ENCODE measurements around the gene TTC3.
"Not testable (repeated sequence)": the region's sequence is repeated elsewhere in the genome, so short reads cannot be mapped to it uniquely, and the experiment has no call there.

TTC3 gene

DNA sequence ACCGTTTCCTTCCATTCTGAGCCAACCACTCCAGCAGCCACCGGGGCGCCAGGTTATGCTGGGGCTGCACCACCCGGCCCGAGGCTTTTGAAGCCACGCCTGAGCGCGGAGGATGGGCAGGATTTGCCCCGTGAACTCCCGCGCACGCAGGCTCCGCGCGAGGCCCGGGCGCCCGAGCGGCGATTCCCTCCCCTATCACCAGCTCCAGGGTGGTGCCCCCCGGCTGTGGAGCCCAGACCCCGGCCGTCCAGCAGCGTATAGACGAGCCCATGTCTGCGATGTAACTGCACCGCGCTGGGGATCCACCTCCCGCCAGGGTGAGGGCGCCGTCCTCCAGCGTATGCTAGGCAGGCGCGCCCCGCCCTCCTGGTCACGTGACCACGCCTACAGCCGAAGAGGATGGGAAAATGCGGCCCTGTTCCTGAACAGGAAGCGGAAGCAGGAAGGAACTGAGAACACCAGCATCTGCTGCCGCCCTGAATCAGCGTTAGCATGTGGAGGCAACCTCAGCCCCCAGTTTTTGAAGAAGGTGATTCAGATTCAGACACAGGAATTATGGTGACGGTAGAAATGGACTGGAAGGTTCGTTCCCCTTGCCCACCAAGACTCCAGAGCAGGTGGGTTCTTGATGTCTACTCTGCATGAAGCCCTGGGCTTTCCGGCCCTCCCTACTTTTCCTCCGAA, 148.1 kb downstream of the TTC3 start:
- peak; percentile 91 for DNase-seq (ENCODE audit: low read depth, low spot score)

DNA sequence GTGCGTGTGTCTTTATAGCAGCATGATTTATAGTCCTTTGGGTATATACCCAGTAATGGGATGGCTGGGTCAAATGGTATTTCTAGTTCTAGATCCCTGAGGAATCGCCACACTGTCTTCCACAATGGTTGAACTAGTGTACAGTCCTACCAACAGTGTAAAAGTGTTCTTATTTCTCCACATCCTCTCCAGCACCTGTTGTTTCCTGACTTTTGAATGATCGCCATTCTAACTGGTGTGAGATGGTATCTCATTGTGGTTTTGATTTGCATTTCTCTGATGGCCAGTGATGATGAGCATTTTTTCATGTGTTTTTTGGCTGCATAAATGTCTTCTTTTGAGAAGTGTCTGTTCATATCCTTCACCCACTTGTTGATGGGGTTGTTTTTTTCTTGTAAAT, 149.2 kb downstream of the TTC3 start:
- DNase-seq (ENCODE audit: low read depth, low spot score), result not testable (repeated sequence)

DNA sequence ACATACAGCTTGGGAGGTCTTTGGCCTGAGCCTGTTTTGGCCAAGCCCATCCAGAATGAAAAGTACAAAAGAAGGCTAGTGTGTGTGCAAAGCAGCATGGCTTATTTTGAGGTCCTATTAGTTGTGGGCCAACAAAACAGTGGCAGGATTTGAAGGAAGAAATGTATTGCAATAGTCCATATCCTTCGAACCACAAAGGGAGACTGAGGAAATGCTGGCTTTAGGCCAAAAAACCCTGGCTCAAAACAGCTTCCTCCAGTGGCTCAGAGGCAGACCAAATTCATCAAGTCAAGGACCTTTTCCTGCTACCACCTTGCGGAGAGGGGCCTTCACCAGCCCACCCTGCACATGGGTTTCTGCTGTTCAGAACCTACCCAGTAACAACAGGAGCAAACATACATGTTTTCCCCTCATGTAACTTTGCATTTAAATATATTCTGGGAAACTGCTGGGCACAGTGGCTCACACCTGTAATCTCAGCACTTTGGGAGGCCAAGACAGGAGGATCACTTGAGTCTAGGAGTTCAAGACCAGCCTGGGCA, 150.8 kb downstream of the TTC3 start:
- no peak for DNase-seq (ENCODE audit: low read depth, low spot score)

DNA sequence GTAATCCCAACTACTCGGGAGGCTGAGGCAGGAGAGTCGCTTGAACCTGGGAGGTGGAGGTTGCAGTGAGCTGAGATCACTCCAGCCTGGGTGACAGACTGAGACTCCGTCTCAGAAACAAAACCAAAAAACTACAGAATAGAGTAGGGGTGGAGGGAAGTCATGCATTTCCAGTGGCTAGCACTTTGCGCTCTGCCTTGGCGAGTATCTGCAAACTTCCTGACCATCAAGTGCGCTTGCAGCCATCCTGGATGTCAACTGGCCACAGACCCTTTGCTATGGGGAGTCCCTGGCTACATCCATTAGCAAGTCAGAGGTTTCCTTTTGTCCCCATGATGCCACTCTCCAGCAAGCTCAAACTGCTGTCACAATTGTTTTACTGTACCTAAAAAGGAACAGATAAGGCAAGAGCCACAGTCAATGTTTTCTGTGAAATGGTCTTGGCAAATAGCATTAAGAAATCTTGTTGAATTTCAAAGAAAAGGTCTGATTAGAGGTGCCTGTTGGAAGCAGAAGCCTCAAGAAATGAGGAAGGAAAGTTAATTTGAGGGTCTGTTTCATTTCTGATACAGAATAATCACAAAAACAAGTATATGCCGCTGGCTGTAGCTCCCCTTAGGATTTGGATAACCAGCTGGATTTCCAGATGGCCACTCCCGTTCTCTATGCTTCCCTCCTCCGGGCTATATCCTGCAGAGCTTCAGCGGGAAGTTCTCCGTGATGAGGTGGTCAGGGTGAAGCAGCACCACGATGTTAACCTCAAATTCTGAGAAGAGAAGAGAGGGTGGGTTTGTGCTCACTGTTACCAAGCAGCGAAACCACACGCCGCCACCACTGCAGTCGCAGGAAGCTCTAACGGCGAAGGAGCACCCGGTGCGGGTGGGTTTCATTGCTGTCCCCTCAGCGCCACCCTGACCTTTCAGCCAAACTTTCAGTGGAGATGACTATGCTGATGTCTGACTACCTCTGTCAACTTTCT, 152.1 kb downstream of the TTC3 start:
- no peak for DNase-seq (ENCODE audit: low read depth, low spot score)

DNA sequence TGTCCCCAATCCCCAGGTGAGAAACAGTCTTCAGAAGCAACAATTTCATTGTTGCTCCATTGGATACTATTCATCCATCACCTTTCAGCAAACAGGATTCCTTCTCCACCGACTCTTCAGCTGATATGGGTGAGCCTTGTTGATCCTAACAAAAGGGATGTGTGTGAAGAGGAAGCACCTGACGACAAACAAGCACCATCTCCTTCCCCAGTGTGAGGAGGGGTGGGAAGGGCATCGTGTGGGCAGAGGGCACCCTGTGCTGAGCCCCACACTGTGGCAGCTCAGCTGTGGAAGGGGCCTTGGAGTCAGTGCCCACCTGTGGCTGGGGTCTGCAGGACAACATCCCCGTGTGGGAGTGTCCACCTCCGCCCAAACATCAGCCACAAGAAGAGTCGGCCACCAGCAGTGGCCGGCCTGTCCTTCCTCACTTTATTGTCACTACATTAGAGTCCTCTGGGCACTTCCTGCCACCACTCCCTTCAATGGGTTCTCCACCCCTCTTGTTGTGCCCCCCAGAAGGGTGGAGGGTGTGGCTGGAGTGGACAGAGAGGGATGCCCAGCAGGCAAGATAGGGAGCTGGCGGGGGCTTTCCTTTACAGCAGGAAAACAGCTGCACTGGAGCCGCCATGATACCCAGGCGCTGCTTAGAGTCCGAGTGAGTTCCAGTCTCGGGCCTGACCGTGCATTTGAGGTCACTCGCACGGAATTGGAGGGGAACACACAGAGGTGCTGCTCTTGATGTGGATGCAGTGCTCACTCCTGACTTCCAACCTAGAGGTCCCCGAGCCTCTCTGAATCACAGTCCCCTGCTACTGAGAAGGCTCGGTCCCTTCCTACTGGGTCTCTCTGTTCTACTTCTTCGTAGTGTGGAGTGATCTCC, 153.2 kb downstream of the TTC3 start:
- no peak for DNase-seq (ENCODE audit: low read depth, low spot score)

DNA sequence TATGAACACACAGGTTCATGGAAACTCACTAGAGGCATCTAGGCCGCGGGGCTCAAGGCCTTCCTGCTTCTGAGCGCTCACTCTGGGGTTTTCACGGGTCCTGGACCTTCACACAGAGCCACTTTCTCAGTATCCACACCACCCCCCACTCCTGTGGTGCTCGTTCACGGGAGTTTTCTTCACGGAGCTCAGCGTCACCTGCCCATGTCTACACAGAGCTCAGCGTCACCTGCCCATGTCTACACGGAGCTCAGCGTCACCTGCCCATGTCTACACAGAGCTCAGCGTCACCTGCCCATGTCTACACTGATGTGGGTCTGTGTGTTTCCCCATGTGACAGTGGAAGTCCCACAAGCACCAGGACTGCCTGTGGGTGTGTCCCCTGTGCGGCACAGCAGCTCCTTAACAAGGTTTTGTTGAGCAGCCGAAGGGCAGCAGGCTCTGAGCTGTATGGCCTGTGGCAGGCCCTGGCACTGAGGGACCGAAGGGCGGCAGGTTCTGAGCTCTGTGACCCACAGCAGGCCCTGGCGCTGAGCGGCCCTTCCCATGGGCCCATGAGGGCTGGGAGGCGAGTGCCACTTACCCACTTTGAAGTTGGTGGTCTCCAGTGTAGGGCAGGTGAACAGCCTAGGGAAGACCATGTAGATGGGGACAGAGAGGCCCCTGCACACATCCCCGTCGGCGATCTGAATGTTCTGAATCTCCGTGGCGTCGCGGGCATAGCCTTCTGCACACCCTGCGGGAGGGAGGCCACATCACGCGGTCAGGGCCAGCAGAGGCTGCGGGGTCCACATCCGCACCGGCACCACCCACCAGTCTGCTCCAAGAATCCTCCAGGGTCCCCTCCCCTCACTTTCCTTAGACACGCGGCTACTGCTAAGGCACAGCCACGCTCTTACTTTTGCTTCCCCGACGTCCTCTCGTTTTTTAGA, 154.3 kb downstream of the TTC3 start:
- no peak for DNase-seq (ENCODE audit: low read depth, low spot score)

DNA sequence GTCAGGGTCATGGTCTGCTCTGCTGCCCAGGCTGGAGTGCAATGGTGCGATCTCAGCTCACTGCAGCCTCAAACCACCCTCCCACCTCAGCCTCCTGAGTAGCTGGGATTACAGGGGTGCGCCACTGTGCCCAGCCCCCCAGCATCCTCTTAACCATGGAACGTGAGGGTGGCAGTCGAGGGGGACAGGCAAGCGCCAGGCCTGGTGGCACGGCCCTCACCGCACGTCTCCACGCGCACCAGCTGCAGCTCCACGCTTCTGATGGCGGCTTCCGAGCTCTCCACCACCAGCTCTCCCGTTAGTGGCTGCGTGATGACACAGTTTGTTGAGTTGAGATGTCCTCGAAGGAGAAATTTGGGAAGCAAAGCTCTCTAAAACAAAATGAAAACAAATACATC, 154.9 kb downstream of the TTC3 start:
- no peak for DNase-seq (ENCODE audit: low read depth, low spot score)

DNA sequence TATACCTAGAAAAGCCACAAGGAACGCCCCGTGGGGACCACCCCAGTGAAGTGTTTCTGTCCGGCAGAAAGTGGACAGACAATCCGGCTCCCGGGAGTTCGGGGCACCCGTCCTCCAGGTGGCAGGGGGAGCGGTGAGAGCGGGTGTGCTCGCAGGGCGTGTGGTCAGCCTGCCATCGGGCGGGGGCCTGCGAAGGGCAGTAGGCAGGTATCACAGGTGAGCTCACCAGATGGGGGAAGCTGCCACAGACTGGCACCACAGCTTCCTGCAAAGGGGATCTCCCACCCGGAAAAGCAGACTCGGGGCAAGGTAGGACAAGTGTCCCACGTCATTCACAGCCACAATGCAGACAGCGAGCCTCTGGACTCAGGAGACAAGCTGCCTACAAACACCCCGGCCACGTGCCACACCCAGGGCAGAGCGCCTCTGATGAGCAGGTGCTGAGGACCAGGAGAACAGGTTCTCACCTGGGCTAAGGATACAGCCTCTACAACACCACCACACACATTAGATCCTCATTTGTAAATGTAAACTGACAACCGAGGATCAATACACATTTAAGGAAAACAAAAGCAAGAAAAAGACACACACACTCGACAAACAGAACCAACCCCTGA, 157.7 kb downstream of the TTC3 start:
- DNase-seq (ENCODE audit: low read depth, low spot score), result no peak

DNA sequence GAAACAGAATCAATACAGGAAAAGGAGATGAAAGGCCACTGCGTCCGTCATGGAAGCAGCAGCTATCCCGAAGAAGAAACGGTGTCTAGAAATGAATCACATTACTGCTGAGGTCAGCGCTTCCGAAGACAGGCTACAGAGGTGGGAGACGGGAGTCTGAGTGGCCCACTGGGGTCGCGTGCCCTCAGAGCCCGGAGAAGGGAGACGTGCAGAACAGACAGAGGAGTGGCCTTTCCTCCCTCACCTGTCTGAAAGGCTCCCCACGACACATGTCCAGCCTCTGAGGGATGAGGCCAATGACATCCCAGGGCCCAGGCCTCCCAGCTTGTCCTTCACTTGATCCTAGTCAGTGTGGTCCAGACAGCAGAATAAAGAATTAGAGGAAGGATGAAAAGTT, 158.2 kb downstream of the TTC3 start:
- no peak for DNase-seq (ENCODE audit: low read depth, low spot score)

DNA sequence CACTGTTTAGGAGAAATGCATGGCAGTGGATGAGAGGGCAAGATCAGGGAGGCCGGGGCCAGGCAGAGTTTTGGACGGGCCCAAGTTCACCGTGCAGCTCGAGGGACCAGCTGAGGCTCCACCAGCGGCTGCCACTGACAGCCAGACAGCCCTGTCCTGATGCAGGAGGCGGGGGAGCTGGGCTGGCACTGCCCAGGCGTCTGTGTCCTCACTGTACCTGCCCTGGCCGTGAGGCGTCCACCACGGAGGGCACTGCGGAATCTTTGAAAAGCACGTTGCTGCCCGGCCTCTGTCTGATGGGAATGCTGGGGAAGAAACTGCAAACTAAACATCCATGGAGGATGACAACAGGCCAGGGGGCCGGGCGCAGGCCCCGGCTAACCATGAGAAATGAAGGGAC, 158.6 kb downstream of the TTC3 start:
- no peak for DNase-seq (ENCODE audit: low read depth, low spot score)

DNA sequence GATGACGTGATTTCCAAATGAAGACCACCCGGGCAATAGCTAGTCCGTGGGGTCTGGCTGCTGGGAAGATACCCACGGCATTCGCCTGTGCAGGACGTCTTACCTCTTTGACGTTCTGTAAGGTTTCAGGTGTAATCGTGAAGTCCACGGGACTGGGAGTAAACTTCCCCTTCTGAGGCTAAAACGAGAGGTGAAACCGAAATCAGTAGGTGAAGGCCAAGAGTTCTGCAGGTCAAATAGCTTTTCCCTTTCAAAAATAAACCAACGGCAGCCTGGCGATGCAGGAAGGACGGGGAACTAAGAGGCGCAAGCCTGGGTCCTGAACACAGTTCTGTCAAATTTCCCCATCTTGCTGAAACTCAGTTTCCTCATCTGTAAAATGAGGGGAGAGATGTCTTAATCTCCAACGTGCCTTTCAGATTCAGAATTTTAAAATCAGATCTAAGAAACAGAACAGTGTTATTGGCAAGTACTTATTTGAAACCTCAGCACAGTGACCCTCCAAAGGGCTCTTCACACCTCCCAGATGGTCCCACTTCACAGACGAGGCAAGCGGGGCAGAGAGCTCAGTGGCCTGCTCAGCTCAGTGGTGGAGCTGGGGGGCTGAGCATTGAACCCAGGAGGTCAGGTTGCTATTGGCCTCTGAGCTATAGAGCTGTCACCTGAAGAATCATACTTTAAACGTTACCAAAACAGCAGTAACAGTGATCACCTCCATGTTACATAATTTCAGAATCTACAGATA, 159.4 kb downstream of the TTC3 start:
- DNase-seq (ENCODE audit: low read depth, low spot score), result no peak

DNA sequence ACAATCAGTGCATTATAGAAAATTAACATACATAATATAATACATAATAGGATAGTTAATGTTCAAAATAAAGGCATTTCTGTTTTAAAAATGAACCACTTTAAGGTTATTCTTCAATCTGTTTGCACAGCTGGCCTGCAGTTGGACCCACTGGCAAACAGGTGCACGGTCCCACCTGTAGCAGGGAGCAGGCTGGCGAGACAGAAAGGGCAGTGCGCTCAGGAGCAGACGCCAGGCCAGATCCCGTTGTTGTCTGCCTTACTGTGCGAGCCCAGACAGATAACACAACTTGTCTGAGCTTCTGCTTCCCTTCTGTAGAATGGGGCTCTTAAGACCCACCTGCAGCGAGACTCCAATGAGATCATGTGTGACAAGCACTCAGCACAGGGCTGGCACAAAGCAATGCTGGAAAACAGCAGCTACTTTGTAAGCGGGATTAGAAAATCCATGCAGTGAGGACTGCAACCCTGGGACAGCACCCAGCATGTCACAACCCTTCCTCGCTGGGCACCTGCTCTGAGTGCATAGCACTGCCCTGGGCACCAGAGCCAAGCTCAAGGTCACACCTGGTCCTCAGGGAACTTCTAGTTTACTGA, 160.6 kb downstream of the TTC3 start:
- DNase-seq (ENCODE audit: low read depth, low spot score), result no peak

DNA sequence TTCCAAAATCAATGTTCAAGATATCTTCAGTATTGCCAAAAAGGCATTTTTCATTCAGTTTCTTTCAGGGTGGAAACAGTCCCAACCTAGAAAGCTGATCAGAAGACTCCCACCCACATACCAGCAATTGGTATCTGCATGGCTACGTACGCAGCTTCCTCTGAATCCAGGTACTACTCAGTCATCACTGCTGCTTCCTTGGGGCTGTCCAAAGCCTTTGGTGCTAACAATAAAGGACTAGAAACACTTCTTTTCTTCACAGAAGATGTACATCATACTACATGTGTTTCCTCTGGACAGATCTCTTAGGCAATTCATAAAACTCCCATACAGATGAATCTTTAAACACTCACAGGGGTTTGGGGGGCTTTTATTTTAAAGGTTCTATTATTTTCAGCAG, 164.3 kb downstream of the TTC3 start:
- no peak for DNase-seq (ENCODE audit: low read depth, low spot score)

DNA sequence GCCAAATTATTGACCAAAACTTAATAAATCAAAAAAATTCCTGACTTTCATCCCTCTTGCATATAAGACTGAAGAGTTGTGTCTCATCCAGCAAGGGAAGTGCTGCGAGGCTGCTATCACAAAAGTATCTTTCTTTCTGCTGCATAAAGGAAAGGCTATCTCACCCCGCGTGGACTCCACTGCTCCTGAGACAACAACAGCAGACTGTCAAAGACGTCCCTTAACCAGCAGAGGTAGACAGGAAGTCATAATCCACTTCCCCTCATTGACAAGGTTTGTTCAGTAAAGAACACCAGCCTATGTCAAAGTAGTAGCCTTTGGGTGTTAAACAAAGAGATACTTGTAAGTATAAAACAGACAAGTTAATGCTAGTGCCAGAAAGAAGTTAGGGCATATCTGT, 164.7 kb downstream of the TTC3 start:
- DNase-seq (ENCODE audit: low read depth, low spot score), result no peak

DNA sequence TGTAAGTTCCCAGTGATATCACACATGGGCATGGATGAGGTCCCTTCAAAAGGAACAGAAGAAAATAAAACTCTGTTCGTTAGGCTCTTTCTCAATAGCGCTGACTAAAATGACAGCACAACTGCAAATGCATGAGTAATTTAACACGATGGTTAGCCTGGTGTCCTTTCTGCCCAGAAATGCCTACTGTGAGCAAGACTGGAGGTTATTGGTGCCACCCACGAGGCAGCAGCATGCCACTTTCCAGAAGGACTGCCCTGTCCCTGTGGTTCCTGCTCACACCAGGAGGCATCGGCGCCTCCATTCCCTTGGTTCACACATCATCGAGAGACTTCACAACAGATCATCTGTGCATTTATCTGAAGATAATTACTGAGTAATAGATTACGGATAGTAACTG, 167.9 kb downstream of the TTC3 start:
- no peak for DNase-seq (ENCODE audit: low read depth, low spot score)

DNA sequence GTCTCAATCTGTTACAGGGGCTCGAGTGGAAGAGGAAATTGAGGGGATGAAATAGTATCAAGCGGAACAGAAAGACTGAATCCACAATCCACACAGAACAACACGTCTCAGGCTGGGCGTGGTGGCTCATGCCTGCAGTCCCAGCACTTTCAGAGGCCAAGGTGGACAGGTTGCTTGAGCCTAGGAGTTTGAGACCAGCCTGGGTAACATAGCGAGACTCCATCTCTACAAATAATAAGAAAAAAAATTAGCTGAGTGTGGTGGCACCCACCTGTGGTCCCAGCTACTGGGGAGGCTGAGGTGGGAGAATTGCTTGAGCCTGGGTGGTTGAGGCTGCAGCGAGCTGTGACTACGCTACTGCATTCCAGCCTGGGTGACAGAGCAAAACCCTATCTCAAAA, 168.4 kb downstream of the TTC3 start:
- DNase-seq (ENCODE audit: low read depth, low spot score), result no peak

DNA sequence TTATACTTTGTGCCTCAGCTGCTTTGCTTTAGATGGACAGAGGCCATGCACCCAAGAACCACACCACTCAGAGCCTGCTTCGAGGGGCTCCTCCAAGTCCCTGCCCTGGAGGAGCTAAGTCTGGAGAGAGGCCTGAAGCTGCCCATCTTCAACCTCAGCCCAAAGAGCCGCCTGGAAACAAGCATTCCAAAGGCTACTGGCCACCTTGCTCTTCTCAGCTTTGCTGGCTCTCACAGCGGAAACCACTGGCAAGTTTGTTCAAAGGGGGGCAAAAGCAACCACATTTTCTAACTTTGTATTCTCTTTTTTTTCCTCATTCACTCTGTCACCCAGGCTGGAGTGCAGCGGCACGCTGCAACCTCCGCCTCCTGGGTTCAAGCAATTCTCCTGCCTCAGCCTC, 170.9 kb downstream of the TTC3 start:
- no peak for DNase-seq (ENCODE audit: low read depth, low spot score)

DNA sequence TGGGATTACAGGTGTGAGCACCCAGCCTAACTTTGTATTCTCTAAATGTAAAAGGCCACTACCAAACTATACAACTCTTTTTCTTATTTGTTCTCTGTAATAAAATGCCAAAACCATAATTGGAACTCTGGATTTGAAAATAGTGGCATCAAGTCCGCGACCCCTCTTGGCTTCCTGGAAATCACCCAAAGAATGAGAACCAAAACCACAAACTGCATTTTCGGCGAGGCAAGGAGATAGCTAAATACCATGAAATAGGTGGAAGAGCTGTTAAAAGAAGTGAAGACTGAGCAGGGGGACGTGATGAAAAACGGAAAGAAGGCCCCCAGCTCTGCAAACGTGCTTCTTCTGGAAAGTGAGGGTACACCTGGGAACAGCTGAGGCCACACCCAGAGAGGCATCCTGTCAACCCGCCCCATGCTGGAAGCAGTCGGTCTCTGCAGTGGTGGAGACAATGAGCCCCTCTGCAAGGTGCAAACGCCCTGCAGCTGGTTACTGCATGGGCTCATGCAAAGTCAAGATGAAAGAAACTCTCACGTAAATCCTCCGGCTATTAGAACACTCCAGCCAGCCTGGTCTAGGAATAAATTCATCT, 171.5 kb downstream of the TTC3 start:
- DNase-seq (ENCODE audit: low read depth, low spot score), result no peak

DNA sequence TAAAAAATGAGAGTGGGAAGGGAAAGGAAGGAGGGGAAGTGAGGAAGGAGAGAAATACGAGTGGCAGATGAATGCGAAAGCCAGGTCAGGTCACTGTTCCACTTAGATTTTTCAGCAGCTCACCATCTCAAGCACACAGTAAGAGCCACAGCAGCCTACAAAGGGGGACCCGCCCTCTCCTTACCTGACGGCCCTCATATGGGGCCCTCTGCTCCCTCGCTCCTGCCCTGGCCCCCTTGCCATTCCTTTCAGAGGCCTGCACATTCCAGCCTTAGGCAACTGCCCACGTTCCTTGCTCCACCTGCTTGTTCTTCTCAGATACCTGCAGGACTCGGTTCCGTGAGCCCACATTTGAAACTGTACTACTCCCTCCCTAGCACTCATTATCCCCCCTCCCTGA, 172.1 kb downstream of the TTC3 start:
- no peak for DNase-seq (ENCODE audit: low read depth, low spot score)
